22Rv1 (cell line): Measurements from ENCODE around the gene KCND2.

Experiments
- H3K27ac ChIP-seq: fragments of 450-650 bp; 2 replicates; pipeline ENCODE4 v1.5.1; 2017
- CTCF ChIP-seq: fragments of 450-650 bp; IDR thresholded peaks from 2 replicates; pipeline ENCODE4 v1.5.1; 2017; ENCODE audit warnings: mild to moderate bottlenecking
- ZFX ChIP-seq: fragments of 450-650 bp; IDR thresholded peaks from 2 replicates; pipeline ENCODE4 v1.6.1; 2017; ENCODE audit warnings: antibody characterized with exemption, borderline replicate concordance

Gene KCND2

GRCh38 chr7:120395526-120396019 is 122.6 kb downstream of the KCND2 start:
- no peak overlapping the region for H3K27ac ChIP-seq
- TF ChIP-seq CTCF (no peak), ZFX (no peak)

- TF ChIP-seq ZFX (no peak), CTCF (no peak)
- H3K27ac ChIP-seq: no peak overlapping the region
Observed at GRCh38 chr7:120398284-120399000, 125.5 kb downstream of the KCND2 start.

DNA sequence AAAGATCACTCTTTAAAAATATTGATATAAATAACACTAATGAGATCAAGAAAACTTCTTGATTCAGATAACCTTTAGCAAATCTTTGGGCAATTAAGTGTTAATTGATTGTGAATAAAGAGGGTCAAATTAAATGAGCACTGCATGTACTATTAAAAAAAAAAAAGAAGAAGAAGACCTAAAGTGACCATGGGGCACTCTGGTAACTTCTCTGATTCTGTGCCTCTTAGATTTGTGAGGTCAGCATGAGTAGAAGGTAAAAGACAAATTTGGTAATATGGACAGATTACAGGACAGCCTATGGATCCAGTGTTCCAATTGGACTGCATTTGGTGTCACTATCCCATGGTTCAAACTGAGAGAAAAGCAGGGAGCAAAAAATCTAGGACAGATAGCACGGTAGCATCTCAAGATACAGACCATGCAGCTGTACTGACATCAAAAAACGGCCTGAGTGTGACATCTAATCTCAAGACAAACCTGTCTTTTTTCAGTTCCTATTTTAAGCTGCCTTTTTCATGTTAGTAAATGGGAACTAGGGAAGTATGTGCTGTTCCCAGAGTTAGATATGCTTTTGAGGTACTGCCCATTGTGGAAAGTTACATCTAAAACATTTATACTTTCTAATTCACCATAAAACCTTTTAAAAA is 128.0 kb downstream of the KCND2 start:
- TF ChIP-seq CTCF (no peak), ZFX (no peak)
- no peak overlapping the region for H3K27ac ChIP-seq

DNA sequence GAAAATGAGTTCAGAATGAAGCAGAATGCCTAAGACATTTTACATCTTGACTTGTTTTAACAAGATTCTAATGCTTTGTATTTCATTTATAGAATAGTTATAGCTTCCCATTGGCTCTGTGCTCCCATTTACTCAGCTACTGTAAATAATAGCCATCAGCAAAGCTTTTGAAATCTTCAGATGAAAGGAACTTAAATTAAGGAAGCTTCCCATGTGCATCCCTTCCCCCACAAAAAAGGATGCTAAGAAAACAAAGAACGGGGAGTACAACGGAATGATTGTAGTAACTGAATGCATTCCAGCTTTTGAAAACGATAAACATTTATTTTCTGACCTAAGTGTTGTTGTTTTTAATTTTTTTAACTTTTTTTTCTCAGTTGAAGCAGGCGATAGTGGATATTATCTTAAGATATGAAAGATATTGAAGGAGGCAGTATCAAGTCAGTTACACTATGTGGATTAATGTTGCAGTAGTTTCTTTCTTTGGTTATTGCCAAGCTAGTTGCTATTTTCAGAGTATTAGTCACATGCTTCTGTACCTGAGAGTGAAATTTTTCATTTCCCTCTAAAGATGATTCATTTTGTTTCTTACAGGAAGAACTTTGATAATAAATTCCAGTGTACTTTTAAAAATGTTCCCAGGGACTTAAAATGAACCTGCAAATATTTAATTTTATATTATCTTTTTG is 129.2 kb downstream of the KCND2 start:
- H3K27ac ChIP-seq: no peak overlapping the region

GRCh38 chr7:120402801-120403200 is 129.8 kb downstream of the KCND2 start:
- no peak overlapping the region for H3K27ac ChIP-seq
- TF ChIP-seq CTCF (no peak), ZFX (no peak)

More for the DNA sequence above, 129.2 kb downstream of the KCND2 start:
- TF ChIP-seq CTCF: no peak
- TF ChIP-seq ZFX: no peak

DNA sequence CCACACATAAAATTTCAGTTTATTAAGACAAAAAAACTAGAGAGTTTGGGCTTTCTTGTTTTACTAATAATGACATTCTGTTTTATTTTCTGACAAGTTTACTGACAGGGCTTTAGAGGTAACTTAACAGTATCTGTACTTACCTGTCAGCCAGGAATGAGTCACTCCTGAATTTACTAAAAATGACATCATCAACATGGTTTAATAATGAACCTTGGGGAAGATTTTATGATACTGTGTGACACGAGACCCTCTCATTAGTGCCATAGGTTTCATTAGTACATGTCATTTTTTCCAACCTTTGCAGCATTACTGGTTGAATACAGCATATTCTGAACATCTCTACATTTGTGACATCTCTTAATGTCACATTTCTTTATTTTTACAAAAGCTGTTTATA is 131.1 kb downstream of the KCND2 start:
- TF ChIP-seq ZFX (no peak), CTCF (no peak)

More for the DNA sequence above, 131.1 kb downstream of the KCND2 start:
- no peak overlapping the region for H3K27ac ChIP-seq
